PC-9 (cell line): ENCODE measurements around the gene MYRIP.

ENCODE experiments used
- CTCF ChIP-seq: fragments of 200-600 bp; sonication (generic); conservative IDR thresholded peaks from 2 replicates; pipeline ENCODE4 v1.6.1; 2017; ENCODE audit warnings: mixed run types, antibody characterized with exemption, mild to moderate bottlenecking, moderate library complexity
- EZH2 ChIP-seq: fragments of 200-600 bp; sonication (generic); IDR thresholded peaks from 2 replicates; pipeline ENCODE4 v1.8.0; 2017; ENCODE audit warnings: antibody characterized with exemption, low read depth

- TF ChIP-seq CTCF (no peak), EZH2 (no peak)
Measured at GRCh38 chr3:39934696-39935095, 125.3 kb downstream of the MYRIP start.
